Natural killer cell treated with Interleukin-12 subunit alpha and Interleukin-12 subunit beta and Interleukin-15 and Interleukin-18, amount 100 ng/mL, for 72 hours (primary cell): ENCODE measurements around the gene TAF10. TPM values are rescaled to one million over a fixed set of nuclear protein-coding genes. Genes with fewer than 3 reads are reported as not detected.
A peak's percentile ranks its signal among the peaks of the same experiment; 100 is the strongest.

ENCODE experiments used
- ATAC-seq, 2 donors: fragments of 150-1000 bp; cut with Tn5 transposase in 1 of 2; sonication (Bioruptor Pico), chemical (Tn5 transposase) in 1 of 2; 2 replicates each; pipeline ENCODE4 v1.10.0; 2021
- DNase-seq: peaks from one replicate; pipeline ENCODE4 v3.0.0; 2022; ENCODE audit warnings: low spot score
- H3K27ac Mint-ChIP-seq, 2 donors: 1 replicate in 1 of 2; 2 replicates in 1 of 2; pipeline ENCODE4 v1.8.0; 2022; ENCODE audit warnings: mixed read lengths in 2 of 2, mild to moderate bottlenecking in 1 of 2, moderate library complexity in 1 of 2
- H3K27me3 Mint-ChIP-seq, 2 donors: 1 replicate in 1 of 2; 2 replicates in 1 of 2; pipeline ENCODE4 v1.8.0; 2022; ENCODE audit warnings: mixed read lengths in 2 of 2
- H3K36me3 Mint-ChIP-seq: one replicate; pipeline ENCODE4 v1.8.0; 2022; ENCODE audit warnings: mixed read lengths
- H3K4me1 Mint-ChIP-seq, 2 donors: 1 replicate in 1 of 2; 2 replicates in 1 of 2; pipeline ENCODE4 v1.8.0; 2022; ENCODE audit warnings: low read depth in 2 of 2, mixed read lengths in 2 of 2, mild to moderate bottlenecking in 1 of 2
- H3K4me3 Mint-ChIP-seq: one replicate; pipeline ENCODE4 v1.8.0; 2022; ENCODE audit warnings: mixed read lengths
- H3K9me3 Mint-ChIP-seq: 2 replicates; pipeline ENCODE4 v1.8.0; 2022; ENCODE audit warnings: mixed read lengths
- total RNA-seq, 2 donors: library from RNA; stranded (reverse); gene quantifications; one replicate each; pipeline ENCODE4 v1.2.3, GENCODE V29; 2022

The TAF10 gene
- total RNA-seq, 2 donors from 2014 or later: 118 to 152 TPM

- H3K4me1 Mint-ChIP-seq: peaks cover 28 to 31% of the 10 kb centered on the region in 2 donors
- ATAC-seq: no peak
- H3K36me3 Mint-ChIP-seq: peaks cover 16% of the 10 kb centered on the region
- H3K9me3 Mint-ChIP-seq: no peaks in the 10 kb centered on the region
- H3K4me3 Mint-ChIP-seq: no peak overlapping the region
- peak overlapping the region in 1 of 2 donors; percentile 3 for H3K27ac Mint-ChIP-seq
- no peaks in the 10 kb centered on the region for H3K27me3 Mint-ChIP-seq
- no peak for DNase-seq
Measured at GRCh38 chr11:6614446-6614845, 2.4 kb upstream of the TAF10 start.

GRCh38 chr11:6613496-6613895 lies 1.5 kb upstream of the TAF10 start:
- H3K36me3 Mint-ChIP-seq: peaks cover 16% of the 10 kb centered on the region
- H3K9me3 Mint-ChIP-seq: no peaks in the 10 kb centered on the region
- no peak overlapping the region for H3K27ac Mint-ChIP-seq
- H3K27me3 Mint-ChIP-seq: no peaks in the 10 kb centered on the region
- H3K4me1 Mint-ChIP-seq: peaks cover 33 to 36% of the 10 kb centered on the region in 2 donors
- DNase-seq: no peak
- no peak for ATAC-seq
- H3K4me3 Mint-ChIP-seq: no peak overlapping the region

GRCh38 chr11:6611963-6612212 lies 128 bp downstream of the TAF10 start:
- H3K4me1 Mint-ChIP-seq: peaks cover 39 to 43% of the 10 kb centered on the region in 2 donors
- H3K27me3 Mint-ChIP-seq: no peaks in the 10 kb centered on the region
- DNase-seq (no peak), ATAC-seq (peak in 1 of 2 donors; percentile 16)
- H3K36me3 Mint-ChIP-seq: peaks cover 16% of the 10 kb centered on the region
- no peak overlapping the region for H3K27ac Mint-ChIP-seq
- no peaks in the 10 kb centered on the region for H3K9me3 Mint-ChIP-seq
- no peak overlapping the region for H3K4me3 Mint-ChIP-seq

- DNase-seq (peak; percentile 6), ATAC-seq (peak in 1 of 2 donors; percentile 34)
- no peak overlapping the region for H3K4me3 Mint-ChIP-seq
- H3K9me3 Mint-ChIP-seq: no peaks in the 10 kb centered on the region
- H3K36me3 Mint-ChIP-seq: peaks cover 16% of the 10 kb centered on the region
- H3K27ac Mint-ChIP-seq: no peak overlapping the region
- peaks cover 39 to 42% of the 10 kb centered on the region in 2 donors for H3K4me1 Mint-ChIP-seq
- H3K27me3 Mint-ChIP-seq: no peaks in the 10 kb centered on the region
Measured at GRCh38 chr11:6611092-6611962, 689 bp downstream of the TAF10 start.

GRCh38 chr11:6610591-6610990 lies 1.4 kb downstream of the TAF10 start:
- ATAC-seq (no peak), DNase-seq (peak; percentile 22)
- Mint-ChIP-seq H3K9me3 (no peaks in the 10 kb centered on the region), H3K4me1 (peaks cover 41 to 42% of the 10 kb centered on the region in 2 donors), H3K36me3 (peaks cover 11% of the 10 kb centered on the region), H3K27ac (no peak overlapping the region), H3K27me3 (no peaks in the 10 kb centered on the region), H3K4me3 (no peak overlapping the region)

GRCh38 chr11:6609502-6610015 lies 2.5 kb downstream of the TAF10 start:
- DNase-seq (peak; percentile 12), ATAC-seq (no peak)
- Mint-ChIP-seq H3K27me3 (no peaks in the 10 kb centered on the region), H3K4me1 (peaks cover 39 to 41% of the 10 kb centered on the region in 2 donors), H3K9me3 (no peaks in the 10 kb centered on the region), H3K36me3 (peaks cover 7% of the 10 kb centered on the region), H3K4me3 (no peak overlapping the region), H3K27ac (no peak overlapping the region)

GRCh38 chr11:6608726-6609501 lies 3.1 kb downstream of the TAF10 start:
- Mint-ChIP-seq H3K36me3 (peaks cover 7% of the 10 kb centered on the region), H3K4me3 (no peak overlapping the region), H3K4me1 (peaks cover 39 to 41% of the 10 kb centered on the region in 2 donors), H3K27ac (no peak overlapping the region), H3K27me3 (no peaks in the 10 kb centered on the region), H3K9me3 (no peaks in the 10 kb centered on the region)
- ATAC-seq (no peak), DNase-seq (peak; percentile 39)

GRCh38 chr11:6608011-6608410 lies 4.0 kb downstream of the TAF10 start:
- no peak overlapping the region for H3K27ac Mint-ChIP-seq

GRCh38 chr11:6607190-6607795 lies 4.7 kb downstream of the TAF10 start:
- Mint-ChIP-seq H3K27ac (no peak overlapping the region), H3K4me3 (no peak overlapping the region)

More at GRCh38 chr11:6608011-6608410, 4.0 kb downstream of the TAF10 start:
- H3K27me3 Mint-ChIP-seq: no peaks in the 10 kb centered on the region
- peaks cover 7% of the 10 kb centered on the region for H3K36me3 Mint-ChIP-seq
- no peak overlapping the region for H3K4me3 Mint-ChIP-seq
- ATAC-seq: no peak
- peak; percentile 39 for DNase-seq
- peaks cover 39 to 41% of the 10 kb centered on the region in 2 donors for H3K4me1 Mint-ChIP-seq
- H3K9me3 Mint-ChIP-seq: no peaks in the 10 kb centered on the region

GRCh38 chr11:6606471-6607189 lies 5.4 kb downstream of the TAF10 start:
- peak; percentile 91 for DNase-seq
- H3K4me1 Mint-ChIP-seq: peaks cover 39 to 46% of the 10 kb centered on the region in 2 donors
- H3K9me3 Mint-ChIP-seq: no peaks in the 10 kb centered on the region
- peak; percentile 62 to 77 for ATAC-seq
- H3K36me3 Mint-ChIP-seq: peaks cover 10% of the 10 kb centered on the region
- no peaks in the 10 kb centered on the region for H3K27me3 Mint-ChIP-seq
- H3K27ac Mint-ChIP-seq: no peak overlapping the region
- H3K4me3 Mint-ChIP-seq: no peak overlapping the region

More at GRCh38 chr11:6607190-6607795, 4.7 kb downstream of the TAF10 start:
- H3K9me3 Mint-ChIP-seq: no peaks in the 10 kb centered on the region
- DNase-seq (no peak), ATAC-seq (no peak)
- H3K4me1 Mint-ChIP-seq: peaks cover 39 to 41% of the 10 kb centered on the region in 2 donors
- H3K27me3 Mint-ChIP-seq: no peaks in the 10 kb centered on the region
- peaks cover 7% of the 10 kb centered on the region for H3K36me3 Mint-ChIP-seq

GRCh38 chr11:6604790-6605189 lies 7.2 kb downstream of the TAF10 start:
- H3K9me3 Mint-ChIP-seq: no peaks in the 10 kb centered on the region
- peaks cover 25 to 39% of the 10 kb centered on the region in 2 donors for H3K4me1 Mint-ChIP-seq
- H3K36me3 Mint-ChIP-seq: peaks cover 11% of the 10 kb centered on the region
- ATAC-seq (no peak), DNase-seq (no peak)
- H3K4me3 Mint-ChIP-seq: no peak overlapping the region
- no peaks in the 10 kb centered on the region for H3K27me3 Mint-ChIP-seq
- H3K27ac Mint-ChIP-seq: no peak overlapping the region

- H3K4me3 Mint-ChIP-seq: no peak overlapping the region
- no peaks in the 10 kb centered on the region for H3K9me3 Mint-ChIP-seq
- H3K27me3 Mint-ChIP-seq: no peaks in the 10 kb centered on the region
- peaks cover 13% of the 10 kb centered on the region for H3K36me3 Mint-ChIP-seq
- peaks cover 22 to 40% of the 10 kb centered on the region in 2 donors for H3K4me1 Mint-ChIP-seq
- ATAC-seq (peak; percentile 3 to 51), DNase-seq (peak; percentile 60)
- no peak overlapping the region for H3K27ac Mint-ChIP-seq
Measured at GRCh38 chr11:6604081-6604626, 7.9 kb downstream of the TAF10 start.
